D721Med (cell line): ENCODE measurements around the gene GRIFIN.

Experiments used
- DNase-seq: peaks from one replicate; pipeline ENCODE4 v3.0.0; 2011; ENCODE audit warnings: low spot score; ENCODE audit not compliant: insufficient read length
- FAIRE-seq: peaks from 2 replicates; lab custom pipeline; 2011; peaks lifted over from hg19 to GRCh38; lab: Jason Lieb, UNC
- CTCF ChIP-seq: IDR thresholded peaks from 2 replicates; pipeline ENCODE4 v1.5.1; 2012; ENCODE audit warnings: mild to moderate bottlenecking, control low read depth; ENCODE audit not compliant: insufficient read depth; ENCODE audit errors: missing control alignments

Gene GRIFIN

GRCh38 chr7:2490181-2490651, 14.0 kb upstream of the GRIFIN start:
- DNase-seq = no peak
- no peak for FAIRE-seq
- TF ChIP-seq CTCF = no peak

- DNase-seq (no peak), FAIRE-seq (no peak)
- TF ChIP-seq CTCF = no peak
Measured at GRCh38 chr7:2488681-2489080, 12.5 kb upstream of the GRIFIN start.

- no peak for TF ChIP-seq CTCF
- FAIRE-seq (no peak), DNase-seq (no peak)
Measured at GRCh38 chr7:2488272-2488645, 12.1 kb upstream of the GRIFIN start.

GRCh38 chr7:2487586-2488271, 11.5 kb upstream of the GRIFIN start:
- TF ChIP-seq CTCF = no peak
- no peak for DNase-seq
- FAIRE-seq = no peak

GRCh38 chr7:2484868-2485267, 8.7 kb upstream of the GRIFIN start:
- no peak for TF ChIP-seq CTCF
- no peak for FAIRE-seq
- DNase-seq = no peak

- TF ChIP-seq CTCF = no peak
- FAIRE-seq (no peak), DNase-seq (no peak)
Measured at GRCh38 chr7:2483494-2483893, 7.3 kb upstream of the GRIFIN start.

- FAIRE-seq = no peak
- DNase-seq = no peak
- TF ChIP-seq CTCF = no peak
Measured at GRCh38 chr7:2482725-2483451, 6.7 kb upstream of the GRIFIN start.
